NOMO-1 (cell line): ENCODE results near the gene FAM117B.
"Not testable (repeated sequence)": the region's sequence is repeated elsewhere in the genome, so short reads cannot be mapped to it uniquely, and the experiment has no call there.

Experiments
- DNase-seq, 2 experiments: peaks; one replicate each; lab custom pipeline; 2025; ENCODE audit not compliant: unreplicated experiment in 2 of 2; lab: John Stamatoyannopoulos, UW

The FAM117B gene

GRCh38 chr2:202636213-202636513 is 1.4 kb downstream of the FAM117B start:
- DNase-seq = no peak

- DNase-seq = no peak
Measured at GRCh38 chr2:202638721-202639120, 4.0 kb downstream of the FAM117B start.

GRCh38 chr2:202639231-202639630 is 4.5 kb downstream of the FAM117B start:
- no peak for DNase-seq

- DNase-seq = no peak
Measured at GRCh38 chr2:202642567-202642966, 7.8 kb downstream of the FAM117B start.

GRCh38 chr2:202643012-202643858 is 8.5 kb downstream of the FAM117B start:
- DNase-seq = peak; percentile 14 to 43

GRCh38 chr2:202652119-202652518 is 17.4 kb downstream of the FAM117B start:
- no peak for DNase-seq

- no peak for DNase-seq
Measured at GRCh38 chr2:202653890-202654289, 19.1 kb downstream of the FAM117B start.

GRCh38 chr2:202657876-202658275 is 23.1 kb downstream of the FAM117B start:
- no peak for DNase-seq

GRCh38 chr2:202660796-202661195 is 26.0 kb downstream of the FAM117B start:
- DNase-seq = no peak

GRCh38 chr2:202669841-202670240 is 35.1 kb downstream of the FAM117B start:
- DNase-seq = no peak

- no peak for DNase-seq
Measured at GRCh38 chr2:202671317-202672035, 36.7 kb downstream of the FAM117B start.

GRCh38 chr2:202675097-202675496 is 40.3 kb downstream of the FAM117B start:
- not testable (repeated sequence) for DNase-seq

GRCh38 chr2:202679980-202680379 is 45.2 kb downstream of the FAM117B start:
- DNase-seq = no peak

- DNase-seq = no peak
Measured at GRCh38 chr2:202680512-202680911, 45.7 kb downstream of the FAM117B start.

- DNase-seq = no peak
Measured at GRCh38 chr2:202681688-202682205, 47.0 kb downstream of the FAM117B start.

GRCh38 chr2:202682274-202682673 is 47.5 kb downstream of the FAM117B start:
- DNase-seq = no peak

GRCh38 chr2:202687276-202687675 is 52.5 kb downstream of the FAM117B start:
- no peak for DNase-seq

GRCh38 chr2:202689459-202689858 is 54.7 kb downstream of the FAM117B start:
- no peak for DNase-seq

- DNase-seq = no peak
Measured at GRCh38 chr2:202689898-202690297, 55.1 kb downstream of the FAM117B start.

GRCh38 chr2:202690321-202690900 is 55.6 kb downstream of the FAM117B start:
- no peak for DNase-seq

- DNase-seq = no peak
Measured at GRCh38 chr2:202693503-202693902, 58.7 kb downstream of the FAM117B start.

- no peak for DNase-seq
Measured at GRCh38 chr2:202695166-202695565, 60.4 kb downstream of the FAM117B start.
